ENCODE measurements around the gene DGCR2.

DNA sequence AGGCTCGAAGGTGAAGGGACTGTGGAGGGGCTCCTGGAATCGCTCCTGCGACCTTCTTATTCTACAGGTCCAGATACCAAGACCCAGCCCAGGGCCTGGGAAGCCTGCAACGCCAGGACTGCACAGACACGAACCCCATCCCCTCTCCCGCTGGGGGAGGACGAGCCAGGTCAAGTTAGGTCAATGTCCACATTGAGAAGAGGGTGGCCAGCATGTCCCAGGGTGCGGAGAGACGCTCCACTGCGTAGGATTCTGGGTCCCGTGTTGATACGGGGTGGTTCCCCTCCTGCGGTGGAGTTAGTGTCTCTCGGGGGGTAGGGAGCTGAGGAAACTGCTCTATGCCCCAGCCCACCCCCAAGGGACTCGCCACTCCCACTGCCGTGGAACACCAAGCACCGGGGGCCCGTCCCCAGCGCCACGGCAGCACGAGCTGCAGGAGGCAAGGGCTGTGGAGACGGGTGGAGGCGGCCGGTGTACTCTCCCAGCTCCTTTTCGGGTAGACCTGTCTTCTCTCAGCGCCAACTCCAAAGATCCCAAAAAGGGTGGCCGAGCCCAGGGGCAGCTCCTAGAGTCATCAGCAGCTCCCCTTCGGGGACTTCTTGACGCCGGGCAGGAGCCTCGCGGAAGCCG lies 26.3 kb upstream of the DGCR2 start:
- TF ChIP-seq ZNF274 (IDR thresholded peaks at IDR 0.05; ENCODE audit: low read depth, low read length) (no peak), YY1 (IDR thresholded peaks at IDR 0.05; ENCODE audit: insufficient read depth, insufficient read length) (no peak)
